ENCODE measurements around the gene ANKZF1.

The ANKZF1 gene

GRCh38 chr2:219228041-219228910 lies 1.3 kb upstream of the ANKZF1 start:
- Mint-ChIP-seq H3K4me1 (ENCODE audit: low read depth) (peaks cover 33% of the 10 kb centered on the region), H3K27me3 (ENCODE audit: low read depth) (no peaks in the 10 kb centered on the region)
- DNase-seq (ENCODE audit: low spot score), result no peak

DNA sequence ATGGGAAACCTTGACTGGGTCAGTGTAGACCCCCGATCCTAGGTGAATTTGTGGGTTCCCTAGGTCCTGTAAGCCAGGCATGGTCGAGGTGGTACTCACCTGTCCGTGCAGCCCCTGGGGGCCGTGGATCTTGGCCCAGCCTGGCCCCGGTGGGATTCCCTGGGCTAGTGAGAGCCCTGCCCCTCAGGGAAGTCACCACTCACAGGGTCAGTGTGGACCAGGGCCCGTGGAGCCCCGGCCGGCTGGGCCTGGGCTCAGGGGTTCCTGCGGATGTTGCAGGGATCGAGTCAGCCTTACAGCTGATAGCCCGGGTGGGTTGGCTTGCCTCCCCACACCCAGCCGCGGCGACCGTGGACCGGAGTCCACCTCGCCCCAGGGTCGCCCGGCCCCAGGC lies 698 bp upstream of the ANKZF1 start:
- no peak for DNase-seq (ENCODE audit: low spot score)
- H3K4me3 Mint-ChIP-seq, result peak overlapping the region; percentile 90
- peak overlapping the region; percentile 71 for H3K27ac Mint-ChIP-seq
- H3K4me1 Mint-ChIP-seq (ENCODE audit: low read depth), result peaks cover 37% of the 10 kb centered on the region
- no peaks in the 10 kb centered on the region for H3K9me3 Mint-ChIP-seq
- peaks cover 57% of the 10 kb centered on the region for H3K36me3 Mint-ChIP-seq (ENCODE audit: low read depth)
- no peaks in the 10 kb centered on the region for H3K27me3 Mint-ChIP-seq (ENCODE audit: low read depth)

More at GRCh38 chr2:219228041-219228910, 1.3 kb upstream of the ANKZF1 start:
- Mint-ChIP-seq H3K9me3 (no peaks in the 10 kb centered on the region), H3K27ac (peak overlapping the region; percentile 71), H3K36me3 (ENCODE audit: low read depth) (peaks cover 56% of the 10 kb centered on the region), H3K4me3 (peak overlapping the region; percentile 90)

DNA sequence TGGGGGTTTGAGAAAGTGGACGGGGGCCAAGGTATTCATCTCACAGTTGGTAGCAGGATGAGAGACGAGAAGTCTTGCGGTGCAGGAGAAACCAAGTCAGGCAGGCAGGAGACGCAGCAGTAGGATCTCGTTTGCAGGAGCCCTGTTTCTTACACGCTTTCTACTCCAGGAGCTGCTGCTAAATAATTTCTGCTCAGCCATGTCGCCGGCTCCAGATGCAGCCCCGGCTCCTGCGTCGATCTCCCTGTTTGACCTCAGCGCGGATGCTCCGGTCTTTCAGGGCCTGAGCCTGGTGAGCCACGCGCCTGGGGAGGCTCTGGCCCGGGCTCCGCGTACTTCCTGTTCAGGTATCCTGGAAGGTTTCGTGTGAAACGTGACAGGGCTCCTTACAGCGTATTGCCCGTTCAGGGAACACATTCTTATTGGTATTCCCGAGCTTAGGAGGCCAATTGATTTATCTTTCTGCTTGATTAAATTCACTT lies 494 bp downstream of the ANKZF1 start:
- H3K27me3 Mint-ChIP-seq (ENCODE audit: low read depth), result no peaks in the 10 kb centered on the region
- DNase-seq (ENCODE audit: low spot score), result peak; percentile 51
- peaks cover 55% of the 10 kb centered on the region for H3K36me3 Mint-ChIP-seq (ENCODE audit: low read depth)
- H3K4me1 Mint-ChIP-seq (ENCODE audit: low read depth), result peaks cover 39% of the 10 kb centered on the region
- peak overlapping the region; percentile 95 for H3K27ac Mint-ChIP-seq
- no peaks in the 10 kb centered on the region for H3K9me3 Mint-ChIP-seq
- peak overlapping the region; percentile 92 for H3K4me3 Mint-ChIP-seq

GRCh38 chr2:219234331-219234730 lies 4.7 kb downstream of the ANKZF1 start:
- Mint-ChIP-seq H3K27ac (no peak overlapping the region), H3K9me3 (no peaks in the 10 kb centered on the region), H3K4me3 (no peak overlapping the region), H3K4me1 (ENCODE audit: low read depth) (peaks cover 20% of the 10 kb centered on the region), H3K27me3 (ENCODE audit: low read depth) (no peaks in the 10 kb centered on the region), H3K36me3 (ENCODE audit: low read depth) (peaks cover 63% of the 10 kb centered on the region)
- no peak for DNase-seq (ENCODE audit: low spot score)

DNA sequence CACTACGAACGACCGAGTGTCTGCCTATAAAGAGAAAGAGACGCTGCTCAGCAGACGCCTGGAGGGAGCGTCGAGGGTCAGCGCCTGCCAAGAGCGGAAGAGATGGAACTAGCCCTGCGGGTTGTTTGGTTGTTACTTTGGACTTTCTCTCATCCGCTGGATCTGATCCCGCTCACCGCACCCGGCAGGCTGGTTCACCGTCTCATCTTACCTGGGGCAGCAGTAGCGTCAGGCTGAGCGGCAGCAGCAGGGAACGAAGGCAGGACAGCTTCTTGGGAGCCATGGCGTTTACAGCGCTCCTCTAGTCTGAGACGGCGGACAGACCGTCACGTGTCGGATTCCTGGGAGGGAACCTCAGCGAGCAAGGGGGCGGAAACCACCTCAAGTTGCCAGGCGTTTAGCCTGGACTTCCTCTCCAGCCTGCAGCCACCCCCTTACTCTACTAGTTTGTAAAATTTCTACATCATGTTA lies 13.7 kb downstream of the ANKZF1 start:
- H3K36me3 Mint-ChIP-seq (ENCODE audit: low read depth), result peaks cover 23% of the 10 kb centered on the region
- H3K4me3 Mint-ChIP-seq, result peak overlapping the region; percentile 72
- peak overlapping the region; percentile 66 for H3K27ac Mint-ChIP-seq
- no peaks in the 10 kb centered on the region for H3K9me3 Mint-ChIP-seq
- H3K27me3 Mint-ChIP-seq (ENCODE audit: low read depth), result no peaks in the 10 kb centered on the region
- peaks cover 42% of the 10 kb centered on the region for H3K4me1 Mint-ChIP-seq (ENCODE audit: low read depth)
- DNase-seq (ENCODE audit: low spot score), result no peak

DNA sequence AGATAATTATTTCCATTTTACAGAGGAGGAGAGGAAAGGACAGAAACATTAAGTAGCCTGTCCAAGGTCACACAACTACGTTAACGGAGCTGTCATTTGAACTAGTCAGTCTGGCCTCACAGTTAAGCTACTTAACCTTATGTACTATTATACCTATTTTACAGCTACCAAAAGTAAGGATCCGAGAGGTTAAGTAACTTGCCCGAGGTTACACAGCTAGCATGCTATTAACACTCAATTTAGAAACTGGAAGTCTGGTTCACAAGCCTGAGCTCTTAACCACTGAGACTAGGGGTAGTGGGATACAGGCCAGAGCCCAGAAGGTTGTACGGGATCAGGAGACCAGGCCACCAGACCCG lies 15.2 kb downstream of the ANKZF1 start:
- no peaks in the 10 kb centered on the region for H3K27me3 Mint-ChIP-seq (ENCODE audit: low read depth)
- H3K36me3 Mint-ChIP-seq (ENCODE audit: low read depth), result peaks cover 35% of the 10 kb centered on the region
- peaks cover 56% of the 10 kb centered on the region for H3K4me1 Mint-ChIP-seq (ENCODE audit: low read depth)
- H3K4me3 Mint-ChIP-seq, result peak overlapping the region; percentile 98
- no peak for DNase-seq (ENCODE audit: low spot score)
- H3K27ac Mint-ChIP-seq, result peak overlapping the region; percentile 99
- H3K9me3 Mint-ChIP-seq, result no peaks in the 10 kb centered on the region

DNA sequence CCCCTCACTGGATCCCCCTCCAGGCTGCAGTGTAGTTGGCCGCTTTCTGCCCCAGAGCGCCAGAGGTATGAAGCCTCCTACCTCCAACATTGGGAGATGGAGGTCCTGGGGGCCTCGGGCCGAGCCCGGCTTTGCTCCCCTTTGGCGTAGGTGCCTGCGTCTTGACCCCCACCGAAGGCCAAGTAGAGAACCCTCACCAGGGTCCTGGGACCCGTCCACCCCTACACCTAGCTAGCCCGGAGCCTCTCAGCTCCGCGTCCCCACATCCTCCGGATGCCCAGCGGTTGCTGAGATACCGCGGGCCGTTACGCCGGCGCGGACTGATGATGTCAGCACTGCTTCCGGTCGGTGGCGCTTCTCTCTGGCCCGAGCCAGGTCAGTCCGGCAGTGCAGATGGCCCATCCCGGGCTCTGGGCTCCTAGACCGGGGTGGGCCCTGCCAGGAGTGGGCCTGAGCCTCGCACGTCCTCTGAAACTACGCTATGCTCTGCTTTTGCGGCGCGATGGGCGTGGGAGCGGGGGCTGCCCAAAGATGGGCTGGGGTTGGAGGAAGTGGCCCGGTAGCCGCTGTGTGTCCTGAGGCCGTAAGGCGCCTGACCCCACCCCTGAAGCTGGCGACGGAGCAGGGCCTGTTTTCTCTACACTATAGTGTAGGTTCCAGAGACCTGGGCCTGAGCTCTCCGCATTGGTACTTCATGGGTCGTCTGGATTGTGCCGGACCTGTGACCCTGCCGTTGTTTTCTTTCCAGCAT lies 15.7 kb downstream of the ANKZF1 start, which contains the start of the genes GLB1L and STK16:
GLB1L (minus strand) TSS at position 297 of the 751 bp plus-strand sequence. CDS start 1,871 bp downstream, outside the sequence.
STK16 (plus strand) TSS at position 332 of the 751 bp plus-strand sequence. CDS start 521 bp downstream, outside the sequence.
- peak within 1 kb of the TSS; percentile 99 for H3K27ac Mint-ChIP-seq
- no peaks in the 10 kb centered on the region for H3K27me3 Mint-ChIP-seq (ENCODE audit: low read depth)
- peaks cover 40% of the 10 kb centered on the region for H3K36me3 Mint-ChIP-seq (ENCODE audit: low read depth)
- peak within 1 kb of the TSS; percentile 98 for H3K4me3 Mint-ChIP-seq
- DNase-seq (ENCODE audit: low spot score), result peak; percentile 93
- H3K9me3 Mint-ChIP-seq, result no peaks in the 10 kb centered on the region
- peaks cover 62% of the 10 kb centered on the region for H3K4me1 Mint-ChIP-seq (ENCODE audit: low read depth)

GRCh38 chr2:219245899-219246230 lies 16.3 kb downstream of the ANKZF1 start:
- Mint-ChIP-seq H3K27me3 (ENCODE audit: low read depth) (no peaks in the 10 kb centered on the region), H3K36me3 (ENCODE audit: low read depth) (peaks cover 46% of the 10 kb centered on the region), H3K4me1 (ENCODE audit: low read depth) (peaks cover 65% of the 10 kb centered on the region), H3K4me3 (peak overlapping the region; percentile 98), H3K9me3 (no peaks in the 10 kb centered on the region), H3K27ac (peak overlapping the region; percentile 99)
- DNase-seq (ENCODE audit: low spot score), result no peak

DNA sequence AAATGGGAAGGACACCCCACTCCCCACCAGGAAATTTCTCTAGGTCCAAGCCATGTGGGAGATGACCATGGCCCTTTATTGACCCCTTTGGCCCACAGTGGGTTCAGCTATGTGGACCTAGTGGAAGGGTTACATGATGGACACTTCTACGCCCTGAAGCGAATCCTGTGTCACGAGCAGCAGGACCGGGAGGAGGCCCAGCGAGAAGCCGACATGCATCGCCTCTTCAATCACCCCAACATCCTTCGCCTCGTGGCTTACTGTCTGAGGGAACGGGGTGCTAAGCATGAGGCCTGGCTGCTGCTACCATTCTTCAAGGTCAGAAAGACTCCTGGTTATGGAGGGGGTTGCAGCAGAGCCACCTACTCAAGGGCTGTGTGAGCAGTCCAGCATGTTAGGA lies 17.0 kb downstream of the ANKZF1 start:
- Mint-ChIP-seq H3K4me1 (ENCODE audit: low read depth) (peaks cover 72% of the 10 kb centered on the region), H3K36me3 (ENCODE audit: low read depth) (peaks cover 52% of the 10 kb centered on the region), H3K27ac (peak overlapping the region; percentile 99), H3K4me3 (peak overlapping the region; percentile 98), H3K27me3 (ENCODE audit: low read depth) (no peaks in the 10 kb centered on the region), H3K9me3 (no peaks in the 10 kb centered on the region)
- DNase-seq (ENCODE audit: low spot score), result no peak

DNA sequence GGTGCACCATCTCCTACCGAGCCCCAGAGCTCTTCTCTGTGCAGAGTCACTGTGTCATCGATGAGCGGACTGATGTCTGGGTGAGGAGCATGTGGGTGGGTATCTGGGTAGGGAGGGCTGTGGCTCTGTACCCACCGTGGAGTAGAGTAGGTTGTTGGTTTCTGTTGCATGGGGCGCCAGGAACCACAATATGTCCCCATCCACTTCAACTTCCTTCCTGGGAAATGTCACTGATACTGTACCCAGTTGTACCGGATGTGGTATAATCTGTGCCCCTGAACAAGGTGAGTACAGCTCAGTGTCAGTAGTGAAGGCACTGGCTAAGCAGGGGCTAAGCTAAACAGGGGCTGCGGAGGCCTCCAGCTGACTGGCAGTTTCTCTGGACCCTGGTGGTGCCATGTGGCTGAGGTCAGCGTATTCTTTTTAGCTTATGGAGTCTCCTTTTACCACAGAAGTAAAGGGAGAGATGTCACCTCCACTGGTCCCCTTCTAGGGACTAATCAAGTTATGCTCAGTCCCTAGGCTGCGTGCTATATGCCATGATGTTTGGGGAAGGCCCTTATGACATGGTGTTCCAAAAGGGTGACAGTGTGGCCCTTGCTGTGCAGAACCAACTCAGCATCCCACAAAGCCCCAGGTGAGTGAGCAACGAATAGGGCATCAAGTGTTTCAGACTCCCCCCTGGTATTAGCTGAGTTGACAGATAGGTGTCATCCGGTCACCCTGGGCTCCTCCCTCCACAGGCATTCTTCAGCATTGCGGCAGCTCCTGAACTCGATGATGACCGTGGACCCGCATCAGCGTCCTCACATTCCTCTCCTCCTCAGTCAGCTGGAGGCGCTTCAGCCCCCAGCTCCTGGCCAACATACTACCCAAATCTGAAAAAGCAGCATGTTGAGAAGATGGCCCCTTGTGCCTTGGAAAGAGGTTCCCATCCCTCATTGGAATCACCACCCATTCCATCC lies 18.4 kb downstream of the ANKZF1 start:
- H3K4me1 Mint-ChIP-seq (ENCODE audit: low read depth), result peaks cover 77% of the 10 kb centered on the region
- peak; percentile 79 for DNase-seq (ENCODE audit: low spot score)
- H3K36me3 Mint-ChIP-seq (ENCODE audit: low read depth), result peaks cover 66% of the 10 kb centered on the region
- H3K4me3 Mint-ChIP-seq, result peak overlapping the region; percentile 98
- H3K9me3 Mint-ChIP-seq, result no peaks in the 10 kb centered on the region
- H3K27ac Mint-ChIP-seq, result peak overlapping the region; percentile 91
- no peaks in the 10 kb centered on the region for H3K27me3 Mint-ChIP-seq (ENCODE audit: low read depth)

GRCh38 chr2:219248845-219249202 lies 19.2 kb downstream of the ANKZF1 start:
- Mint-ChIP-seq H3K36me3 (ENCODE audit: low read depth) (peaks cover 68% of the 10 kb centered on the region), H3K4me1 (ENCODE audit: low read depth) (peaks cover 69% of the 10 kb centered on the region), H3K27me3 (ENCODE audit: low read depth) (no peaks in the 10 kb centered on the region), H3K9me3 (no peaks in the 10 kb centered on the region), H3K4me3 (peak overlapping the region; percentile 98), H3K27ac (peak overlapping the region; percentile 91)
- DNase-seq (ENCODE audit: low spot score), result no peak

DNA sequence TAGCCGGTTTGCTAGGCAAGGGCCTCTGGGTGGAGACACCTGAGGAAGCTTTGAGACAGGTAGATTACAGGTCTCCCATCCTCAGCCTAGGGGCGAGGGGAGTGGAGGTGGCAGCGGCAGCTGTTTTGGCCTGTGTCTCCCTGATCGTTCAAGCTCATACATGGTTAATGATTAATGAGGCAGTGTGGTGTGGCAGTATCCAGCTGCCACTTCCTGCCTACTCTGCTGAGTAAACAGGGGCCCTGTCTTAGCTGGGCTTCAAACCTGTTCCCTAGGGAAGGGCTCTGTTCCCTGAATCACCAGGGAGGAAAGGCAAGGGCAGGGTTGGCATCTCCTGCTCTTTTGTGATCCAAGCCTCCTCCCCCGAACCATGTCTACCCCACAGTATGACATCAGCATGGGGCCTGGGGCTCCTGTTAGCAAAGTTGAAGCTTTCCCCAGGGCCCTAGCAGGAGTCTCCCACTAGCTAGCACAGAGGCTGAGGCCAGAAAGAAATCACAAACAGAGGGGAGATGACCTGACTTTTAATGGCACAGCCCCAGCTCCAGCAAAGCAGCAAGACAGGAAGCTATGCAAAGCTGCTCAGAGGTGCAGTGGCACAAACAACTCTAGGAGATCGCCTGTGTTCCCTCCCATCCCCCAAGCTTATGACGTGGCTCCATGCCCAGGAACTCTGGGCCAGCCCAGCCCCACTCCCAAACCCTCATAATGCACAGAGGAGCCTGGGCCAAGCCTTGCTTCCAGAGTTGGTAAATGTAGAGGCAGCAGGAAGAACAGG lies 19.8 kb downstream of the ANKZF1 start:
- Mint-ChIP-seq H3K4me1 (ENCODE audit: low read depth) (peaks cover 66% of the 10 kb centered on the region), H3K9me3 (no peaks in the 10 kb centered on the region), H3K27me3 (ENCODE audit: low read depth) (no peaks in the 10 kb centered on the region), H3K4me3 (peak overlapping the region; percentile 98), H3K36me3 (ENCODE audit: low read depth) (peaks cover 68% of the 10 kb centered on the region), H3K27ac (peak overlapping the region; percentile 91)
- DNase-seq (ENCODE audit: low spot score), result no peak
